Measurements from ENCODE around the gene TLNRD1.

- TF ChIP-seq, protein P1, sequence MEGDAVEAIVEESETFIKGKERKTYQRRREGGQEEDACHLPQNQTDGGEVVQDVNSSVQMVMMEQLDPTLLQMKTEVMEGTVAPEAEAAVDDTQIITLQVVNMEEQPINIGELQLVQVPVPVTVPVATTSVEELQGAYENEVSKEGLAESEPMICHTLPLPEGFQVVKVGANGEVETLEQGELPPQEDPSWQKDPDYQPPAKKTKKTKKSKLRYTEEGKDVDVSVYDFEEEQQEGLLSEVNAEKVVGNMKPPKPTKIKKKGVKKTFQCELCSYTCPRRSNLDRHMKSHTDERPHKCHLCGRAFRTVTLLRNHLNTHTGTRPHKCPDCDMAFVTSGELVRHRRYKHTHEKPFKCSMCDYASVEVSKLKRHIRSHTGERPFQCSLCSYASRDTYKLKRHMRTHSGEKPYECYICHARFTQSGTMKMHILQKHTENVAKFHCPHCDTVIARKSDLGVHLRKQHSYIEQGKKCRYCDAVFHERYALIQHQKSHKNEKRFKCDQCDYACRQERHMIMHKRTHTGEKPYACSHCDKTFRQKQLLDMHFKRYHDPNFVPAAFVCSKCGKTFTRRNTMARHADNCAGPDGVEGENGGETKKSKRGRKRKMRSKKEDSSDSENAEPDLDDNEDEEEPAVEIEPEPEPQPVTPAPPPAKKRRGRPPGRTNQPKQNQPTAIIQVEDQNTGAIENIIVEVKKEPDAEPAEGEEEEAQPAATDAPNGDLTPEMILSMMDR (IDR thresholded peaks at IDR 0.05; ENCODE audit: insufficient read depth, low read length, poor library complexity, severe bottlenecking): no peak
- no peak for TF ChIP-seq EZH2phosphoT487 (conservative IDR thresholded peaks at IDR 0.05; ENCODE audit: low read length)
Observed at GRCh38 chr15:81013396-81013929, 12.7 kb downstream of the TLNRD1 start.
